ENCODE measurements around the gene MAGEB1.

- TF ChIP-seq, protein P1, sequence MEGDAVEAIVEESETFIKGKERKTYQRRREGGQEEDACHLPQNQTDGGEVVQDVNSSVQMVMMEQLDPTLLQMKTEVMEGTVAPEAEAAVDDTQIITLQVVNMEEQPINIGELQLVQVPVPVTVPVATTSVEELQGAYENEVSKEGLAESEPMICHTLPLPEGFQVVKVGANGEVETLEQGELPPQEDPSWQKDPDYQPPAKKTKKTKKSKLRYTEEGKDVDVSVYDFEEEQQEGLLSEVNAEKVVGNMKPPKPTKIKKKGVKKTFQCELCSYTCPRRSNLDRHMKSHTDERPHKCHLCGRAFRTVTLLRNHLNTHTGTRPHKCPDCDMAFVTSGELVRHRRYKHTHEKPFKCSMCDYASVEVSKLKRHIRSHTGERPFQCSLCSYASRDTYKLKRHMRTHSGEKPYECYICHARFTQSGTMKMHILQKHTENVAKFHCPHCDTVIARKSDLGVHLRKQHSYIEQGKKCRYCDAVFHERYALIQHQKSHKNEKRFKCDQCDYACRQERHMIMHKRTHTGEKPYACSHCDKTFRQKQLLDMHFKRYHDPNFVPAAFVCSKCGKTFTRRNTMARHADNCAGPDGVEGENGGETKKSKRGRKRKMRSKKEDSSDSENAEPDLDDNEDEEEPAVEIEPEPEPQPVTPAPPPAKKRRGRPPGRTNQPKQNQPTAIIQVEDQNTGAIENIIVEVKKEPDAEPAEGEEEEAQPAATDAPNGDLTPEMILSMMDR (IDR thresholded peaks at IDR 0.05; ENCODE audit: poor library complexity) = no peak
- no peak for TF ChIP-seq EZH2phosphoT487 (IDR thresholded peaks at IDR 0.05; ENCODE audit: low read depth, severe bottlenecking, unreplicated experiment)
- TF ChIP-seq EZH2 (IDR thresholded peaks at IDR 0.05; ENCODE audit: borderline replicate concordance) = no peak
Observed at GRCh38 chrX:30212172-30212571, 34.8 kb upstream of the MAGEB1 start.
